ENCODE data around the gene GRIK2.

The GRIK2 gene

GRCh38 chr6:101931766-101932165 lies 538.3 kb downstream of the GRIK2 start:
- no peak overlapping the region for H3K27ac ChIP-seq
- TF ChIP-seq CTCF (conservative IDR thresholded peaks at IDR 0.05) = no peak

- H3K27ac ChIP-seq = no peak overlapping the region
- no peak for TF ChIP-seq CTCF (conservative IDR thresholded peaks at IDR 0.05)
Measured at GRCh38 chr6:101932704-101933103, 539.2 kb downstream of the GRIK2 start.

DNA sequence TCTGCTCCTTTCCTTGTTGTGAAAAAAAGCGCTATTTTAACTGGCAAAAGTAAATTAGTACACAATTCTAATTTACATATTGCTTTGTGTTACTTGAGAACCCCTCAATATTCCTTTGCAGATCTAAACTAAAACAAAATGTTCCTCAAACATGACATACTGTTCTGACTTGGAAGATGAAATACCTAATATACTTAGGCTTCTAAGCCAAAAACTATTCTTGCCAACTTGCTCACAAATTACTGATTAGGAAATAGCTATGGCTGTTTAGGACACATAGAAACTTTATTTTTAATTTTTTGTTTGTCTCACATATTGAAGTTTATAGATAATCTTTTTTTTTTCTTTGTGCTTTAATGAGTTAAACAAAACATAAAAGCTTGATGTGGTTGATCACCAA lies 542.2 kb downstream of the GRIK2 start:
- no peak overlapping the region for H3K27ac ChIP-seq
- no peak for TF ChIP-seq CTCF (conservative IDR thresholded peaks at IDR 0.05)

DNA sequence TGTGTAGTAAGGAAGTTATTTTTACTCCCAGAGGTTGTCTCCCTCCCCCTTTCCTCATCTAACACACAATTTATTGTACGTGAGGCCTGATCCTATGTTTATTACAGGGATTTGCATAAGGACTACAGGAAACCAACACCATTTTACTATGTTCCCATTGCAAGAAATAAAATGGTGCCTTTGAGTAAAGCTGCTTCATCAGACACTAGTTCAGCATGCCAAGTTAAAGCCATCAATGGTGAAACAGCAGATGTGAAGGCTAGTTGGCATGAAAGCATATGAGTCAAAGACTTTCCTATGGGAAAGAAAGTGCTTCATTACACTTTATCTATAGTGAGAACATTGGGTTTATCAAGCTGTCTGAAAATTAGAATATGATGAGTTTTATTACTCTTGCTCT lies 543.0 kb downstream of the GRIK2 start:
- no peak overlapping the region for H3K27ac ChIP-seq
- no peak for TF ChIP-seq CTCF (conservative IDR thresholded peaks at IDR 0.05)

DNA sequence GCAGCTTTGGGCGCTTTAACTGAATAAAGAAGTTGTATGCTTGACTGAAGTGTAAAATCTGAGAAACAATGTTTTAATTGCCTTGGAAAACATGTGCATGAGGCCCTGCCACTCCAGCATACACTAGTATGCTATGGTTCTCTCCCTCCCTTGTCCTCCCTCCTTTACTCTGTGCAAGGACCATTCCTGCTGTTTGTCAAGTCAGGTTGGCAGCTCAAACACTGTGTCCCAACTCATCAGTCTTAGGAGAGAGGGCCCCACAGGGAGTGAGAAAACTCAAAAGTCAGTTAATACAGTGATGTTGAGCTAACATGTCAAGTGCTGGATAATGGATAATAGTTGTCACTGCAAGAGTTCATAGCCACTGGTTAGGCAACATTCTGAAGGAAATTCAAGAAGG lies 543.6 kb downstream of the GRIK2 start:
- TF ChIP-seq CTCF (conservative IDR thresholded peaks at IDR 0.05) = no peak
- H3K27ac ChIP-seq = no peak overlapping the region

DNA sequence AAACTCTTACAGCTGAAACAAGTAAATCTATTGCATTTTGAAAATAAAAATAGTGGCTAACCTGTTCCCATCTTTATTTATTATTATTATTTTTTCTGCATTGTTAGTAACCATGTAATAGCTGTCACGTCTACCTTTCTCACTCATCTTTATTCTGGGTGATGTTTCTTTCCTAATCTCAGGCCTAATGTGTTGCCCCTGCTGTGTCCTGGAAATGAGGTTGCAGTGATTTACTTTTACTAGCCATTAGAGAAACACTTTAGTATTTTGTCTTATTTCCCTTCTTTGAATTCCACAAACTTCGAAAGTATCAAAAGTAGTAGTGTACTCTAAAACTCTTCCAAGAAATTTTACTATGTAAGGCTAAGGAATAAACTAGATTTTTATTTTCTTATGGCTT lies 546.9 kb downstream of the GRIK2 start:
- no peak overlapping the region for H3K27ac ChIP-seq
- TF ChIP-seq CTCF (conservative IDR thresholded peaks at IDR 0.05) = no peak

DNA sequence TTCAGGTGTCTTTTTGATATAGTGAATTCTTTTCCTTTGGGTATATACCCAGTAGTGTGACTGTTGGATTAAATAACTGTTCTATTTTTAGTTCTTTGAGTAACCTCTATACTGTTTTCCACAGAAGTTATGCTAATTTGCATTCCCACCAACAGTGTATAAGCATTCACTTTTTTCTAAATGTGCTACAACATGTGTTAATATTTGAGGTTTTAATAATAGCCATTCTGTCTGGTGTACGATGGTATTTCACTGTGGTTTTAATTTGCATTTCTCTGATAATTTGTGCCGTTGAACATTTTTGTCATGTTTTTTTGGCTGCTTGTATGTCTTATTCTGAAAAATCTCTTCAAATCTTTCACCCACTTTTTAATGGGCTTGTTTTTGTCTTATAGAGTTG lies 563.5 kb downstream of the GRIK2 start:
- no peak for TF ChIP-seq CTCF (conservative IDR thresholded peaks at IDR 0.05)
- H3K27ac ChIP-seq = no peak overlapping the region

DNA sequence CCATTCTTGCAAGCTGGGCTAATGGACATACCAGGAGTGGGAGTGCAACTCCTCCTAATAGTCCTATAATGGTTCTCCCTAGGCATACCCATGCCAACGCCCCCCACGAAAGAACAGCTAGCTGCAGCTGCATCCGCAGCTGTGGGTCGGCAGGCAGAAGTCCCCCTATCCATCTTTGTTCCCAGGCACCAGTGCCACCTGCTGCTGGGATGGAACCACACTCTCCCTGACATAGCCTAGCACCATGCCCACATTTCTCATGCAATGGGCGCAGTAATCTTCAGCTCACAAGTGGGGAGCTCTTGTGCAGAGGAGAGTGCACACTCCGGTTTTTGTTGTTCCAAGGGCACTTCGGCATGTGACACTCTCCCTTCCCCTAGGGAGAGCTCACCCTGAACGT lies 567.8 kb downstream of the GRIK2 start:
- no peak overlapping the region for H3K27ac ChIP-seq
- no peak for TF ChIP-seq CTCF (conservative IDR thresholded peaks at IDR 0.05)
